K562 (cell line): Measurements from ENCODE around the gene RNASEH1. TPM values are rescaled to one million over a fixed set of nuclear protein-coding genes. Genes with fewer than 3 reads are reported as not detected.
A peak's percentile ranks its signal among the peaks of the same experiment; 100 is the strongest.

ENCODE experiments used
- BHLHE40 ChIP-seq: IDR thresholded peaks from 2 replicates; pipeline ENCODE4 v1.6.1; 2011; ENCODE audit warnings: low read length, improper control_type of control experiment
- CREB1 ChIP-seq, 2 experiments: sonication (generic) in 1 of 2; formaldehyde crosslinking in 1 of 2; IDR thresholded peaks; 2 replicates each; pipeline versions ENCODE4 v1.6.1 to v1.8.0; 2012 to 2022; ENCODE audit warnings: inconsistent platforms in 1 of 2, mild to moderate bottlenecking in 1 of 2, missing genetic modification reagents in 1 of 2, moderate library complexity in 1 of 2
- CREB3L1 ChIP-seq: fragments of 450-650 bp; IDR thresholded peaks from 2 replicates; pipeline ENCODE4 v1.6.1; 2014; ENCODE audit warnings: low read depth, mild to moderate bottlenecking, moderate library complexity, borderline replicate concordance
- EHMT2 ChIP-seq: fragments of 450-650 bp; IDR thresholded peaks from 2 replicates; pipeline ENCODE4 v1.6.1; 2018; ENCODE audit warnings: antibody characterized with exemption
- FOXP1 ChIP-seq: sonication (generic); formaldehyde crosslinking; IDR thresholded peaks from 2 replicates; pipeline ENCODE4 v1.8.0; 2022; ENCODE audit warnings: mild to moderate bottlenecking, missing genetic modification reagents
- GABPA ChIP-seq: fragments of 200-800 bp; sonication (Bioruptor generic); conservative IDR thresholded peaks from 2 replicates; pipeline ENCODE4 v1.6.1; 2016; ENCODE audit warnings: low read depth, missing genetic modification characterization, missing compliant biosample characterization
- MEF2D ChIP-seq: conservative IDR thresholded peaks from 2 replicates; pipeline ENCODE4 v1.6.1; 2016; ENCODE audit warnings: low read depth, missing genetic modification characterization, missing compliant biosample characterization
- MTA3 ChIP-seq: fragments of 450-650 bp; formaldehyde crosslinking; IDR thresholded peaks from 2 replicates; pipeline ENCODE4 v1.6.1; 2017; ENCODE audit warnings: mild to moderate bottlenecking, borderline replicate concordance
- MYC ChIP-seq, 2 experiments: fragments of 250-450 bp in 1 of 2; sonication (Bioruptor Pico) in 1 of 2; IDR thresholded peaks; 2 replicates each; pipeline versions ENCODE4 v1.5.1 to v1.6.1; 2012 to 2021; ENCODE audit warnings: low read depth in 2 of 2, borderline replicate concordance in 1 of 2, improper control_type of control experiment in 1 of 2, low read length in 1 of 2, mild to moderate bottlenecking in 1 of 2, moderate library complexity in 1 of 2
- RAD21 ChIP-seq, 2 experiments: fragments of 250-450 bp in 1 of 2; fragments of 450-650 bp in 1 of 2; sonication (Bioruptor Pico) in 1 of 2; formaldehyde crosslinking in 1 of 2; IDR thresholded peaks in 1 of 2; conservative IDR thresholded peaks in 1 of 2; 2 replicates each; pipeline versions ENCODE4 v1.4.0 to v1.8.0; 2020 to 2022; ENCODE audit warnings: mild to moderate bottlenecking in 2 of 2, moderate library complexity in 1 of 2
- SRSF3 ChIP-seq: fragments of 200-400 bp; formaldehyde crosslinking; IDR thresholded peaks from 2 replicates; pipeline ENCODE4 v1.6.1; 2016; ENCODE audit warnings: mild to moderate bottlenecking, low read length, moderate library complexity; ENCODE audit not compliant: insufficient read depth
- TAF1 ChIP-seq: IDR thresholded peaks from 2 replicates; pipeline ENCODE4 v1.6.1; 2011; ENCODE audit warnings: mild to moderate bottlenecking, low read length, moderate library complexity; ENCODE audit not compliant: insufficient read depth, control insufficient read depth, severe bottlenecking; ENCODE audit errors: extremely low read depth
- ZBTB17 ChIP-seq: fragments of 450-650 bp; formaldehyde crosslinking; IDR thresholded peaks from 2 replicates; pipeline ENCODE4 v1.4.0; 2020; ENCODE audit warnings: mild to moderate bottlenecking
- ZBTB8A ChIP-seq: fragments of 450-650 bp; IDR thresholded peaks from 2 replicates; pipeline ENCODE4 v1.6.1; 2018; ENCODE audit warnings: mild to moderate bottlenecking, moderate library complexity; ENCODE audit not compliant: partially characterized antibody
- polyA plus RNA-seq, 8 experiments: library from polyadenylated mRNA; depleted of rRNA in 4 of 8; stranded (reverse) in 5 of 8; unstranded in 3 of 8; fragments of >200 nt; fragmentation: Nextera tagmentation in 2 of 8; fragmentation: Illumina TruSeq in 1 of 8; extraction: Ambion mirVana in 2 of 8; extraction: Trizol in 1 of 8; gene quantifications; 2 replicates each; pipeline versions ENCODE4 v1.2.1 to v1.2.3, GENCODE V29; 2011 to 2014; ENCODE audit warnings: inconsistent platforms in 1 of 8, missing spikeins in 1 of 8
- total RNA-seq, 7 experiments: library from RNA; depleted of rRNA in 6 of 7; stranded (reverse); fragments of >200 nt in 6 of 7; fragmentation: Illumina TruSeq in 2 of 7; extraction: Trizol in 2 of 7; gene quantifications; 2 replicates each; pipeline versions ENCODE4 v1.2.1 to v1.2.3, GENCODE V29; 2011 to 2021; ENCODE audit warnings: low replicate concordance in 1 of 7
- TF ChIP-seq, protein P1 (sequence below), 2 experiments: IDR thresholded peaks in 1 of 2; conservative IDR thresholded peaks in 1 of 2; 2 replicates each; pipeline ENCODE4 v1.6.1; 2016; ENCODE audit warnings: low read depth in 2 of 2, mild to moderate bottlenecking in 1 of 2, missing compliant biosample characterization in 1 of 2, missing genetic modification characterization in 1 of 2, moderate library complexity in 1 of 2
- TF ChIP-seq, protein P2 (sequence below): sonication (generic); formaldehyde crosslinking; IDR thresholded peaks from 2 replicates; pipeline ENCODE4 v1.8.0; 2022; ENCODE audit warnings: mild to moderate bottlenecking, missing genetic modification reagents

Gene RNASEH1
- total and polyA plus RNA-seq, 9 of the 15 experiments (the other 6 are each of a cell fraction or from before 2014, with no cell fraction given) = 25.7 to 47.5 (median 42.8) TPM

GRCh38 chr2:3536682-3537632, 21.2 kb downstream of the RNASEH1 start (continued):
- TF ChIP-seq, protein P1, sequence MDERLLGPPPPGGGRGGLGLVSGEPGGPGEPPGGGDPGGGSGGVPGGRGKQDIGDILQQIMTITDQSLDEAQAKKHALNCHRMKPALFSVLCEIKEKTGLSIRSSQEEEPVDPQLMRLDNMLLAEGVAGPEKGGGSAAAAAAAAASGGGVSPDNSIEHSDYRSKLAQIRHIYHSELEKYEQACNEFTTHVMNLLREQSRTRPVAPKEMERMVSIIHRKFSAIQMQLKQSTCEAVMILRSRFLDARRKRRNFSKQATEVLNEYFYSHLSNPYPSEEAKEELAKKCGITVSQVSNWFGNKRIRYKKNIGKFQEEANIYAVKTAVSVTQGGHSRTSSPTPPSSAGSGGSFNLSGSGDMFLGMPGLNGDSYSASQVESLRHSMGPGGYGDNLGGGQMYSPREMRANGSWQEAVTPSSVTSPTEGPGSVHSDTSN (CRISPR knock-in tag; IDR thresholded peaks at IDR 0.05; ENCODE audit: low read depth) = no peak
- TF ChIP-seq, protein P1 (tag; conservative IDR thresholded peaks at IDR 0.05; ENCODE audit: low read depth) = no peak
- peak in 1 of 2 experiments; percentile 51; a peak in 2 of 4 replicates for TF ChIP-seq RAD21 (CRISPR knock-in tag; conservative IDR thresholded peaks at IDR 0.05 in 1 of 2, IDR thresholded peaks at IDR 0.05 in 1 of 2)
- TF ChIP-seq ZBTB8A = no peak
- TF ChIP-seq, protein P2, sequence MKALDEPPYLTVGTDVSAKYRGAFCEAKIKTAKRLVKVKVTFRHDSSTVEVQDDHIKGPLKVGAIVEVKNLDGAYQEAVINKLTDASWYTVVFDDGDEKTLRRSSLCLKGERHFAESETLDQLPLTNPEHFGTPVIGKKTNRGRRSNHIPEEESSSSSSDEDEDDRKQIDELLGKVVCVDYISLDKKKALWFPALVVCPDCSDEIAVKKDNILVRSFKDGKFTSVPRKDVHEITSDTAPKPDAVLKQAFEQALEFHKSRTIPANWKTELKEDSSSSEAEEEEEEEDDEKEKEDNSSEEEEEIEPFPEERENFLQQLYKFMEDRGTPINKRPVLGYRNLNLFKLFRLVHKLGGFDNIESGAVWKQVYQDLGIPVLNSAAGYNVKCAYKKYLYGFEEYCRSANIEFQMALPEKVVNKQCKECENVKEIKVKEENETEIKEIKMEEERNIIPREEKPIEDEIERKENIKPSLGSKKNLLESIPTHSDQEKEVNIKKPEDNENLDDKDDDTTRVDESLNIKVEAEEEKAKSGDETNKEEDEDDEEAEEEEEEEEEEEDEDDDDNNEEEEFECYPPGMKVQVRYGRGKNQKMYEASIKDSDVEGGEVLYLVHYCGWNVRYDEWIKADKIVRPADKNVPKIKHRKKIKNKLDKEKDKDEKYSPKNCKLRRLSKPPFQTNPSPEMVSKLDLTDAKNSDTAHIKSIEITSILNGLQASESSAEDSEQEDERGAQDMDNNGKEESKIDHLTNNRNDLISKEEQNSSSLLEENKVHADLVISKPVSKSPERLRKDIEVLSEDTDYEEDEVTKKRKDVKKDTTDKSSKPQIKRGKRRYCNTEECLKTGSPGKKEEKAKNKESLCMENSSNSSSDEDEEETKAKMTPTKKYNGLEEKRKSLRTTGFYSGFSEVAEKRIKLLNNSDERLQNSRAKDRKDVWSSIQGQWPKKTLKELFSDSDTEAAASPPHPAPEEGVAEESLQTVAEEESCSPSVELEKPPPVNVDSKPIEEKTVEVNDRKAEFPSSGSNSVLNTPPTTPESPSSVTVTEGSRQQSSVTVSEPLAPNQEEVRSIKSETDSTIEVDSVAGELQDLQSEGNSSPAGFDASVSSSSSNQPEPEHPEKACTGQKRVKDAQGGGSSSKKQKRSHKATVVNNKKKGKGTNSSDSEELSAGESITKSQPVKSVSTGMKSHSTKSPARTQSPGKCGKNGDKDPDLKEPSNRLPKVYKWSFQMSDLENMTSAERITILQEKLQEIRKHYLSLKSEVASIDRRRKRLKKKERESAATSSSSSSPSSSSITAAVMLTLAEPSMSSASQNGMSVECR = no peak
- 0 out of 2 replicates have a peak, but pooled peaks have one; percentile 26 for TF ChIP-seq BHLHE40
- no peak for TF ChIP-seq MTA3
- no peak for TF ChIP-seq ZBTB17
- no peak for TF ChIP-seq FOXP1 (CRISPR knock-in tag)
- TF ChIP-seq EHMT2 = no peak
- no peak for TF ChIP-seq CREB1 (IDR thresholded peaks at IDR 0.05)
- TF ChIP-seq CREB1 (CRISPR knock-in tag; IDR thresholded peaks at IDR 0.05) = peak; percentile 47; the same call in 1 of the 2 replicates
- TF ChIP-seq GABPA (tag) = peak; percentile 69
- TF ChIP-seq MEF2D (tag) = no peak
- TF ChIP-seq SRSF3 = no peak
- peak; percentile 35 for TF ChIP-seq TAF1
- TF ChIP-seq CREB3L1 = no peak
- peak; percentile 80 for TF ChIP-seq MYC (IDR thresholded peaks at IDR 0.05; ENCODE audit: low read depth, low read length)
- TF ChIP-seq MYC (CRISPR knock-in tag; IDR thresholded peaks at IDR 0.05; ENCODE audit: borderline replicate concordance, low read depth) = no peak
